Lung (tissue), 16 donors: ENCODE results near the gene DHRS4. TPM values are rescaled to one million over a fixed set of nuclear protein-coding genes. Genes with fewer than 3 reads are reported as not detected.

Experiments used
- ATAC-seq: fragments of 200-7000 bp; cut with Tn5 transposase; one replicate; pipeline ENCODE4 v1.9.1; 2020; ENCODE audit warnings: moderate number of reproducible peaks; ENCODE audit not compliant: insufficient read depth, low FRiP score
- DNase-seq, 3 donors: peaks; one replicate each; pipeline ENCODE4 v3.0.0-alpha.2; 2013 to 2017
- H3K27ac ChIP-seq, 2 donors: one replicate each; pipeline ENCODE4 v1.5.1; 2013; ENCODE audit warnings: mild to moderate bottlenecking in 2 of 2, moderate library complexity in 2 of 2, control low read depth in 1 of 2, inconsistent platforms in 1 of 2, low read depth in 1 of 2, low read length in 1 of 2
- H3K27me3 ChIP-seq, 3 donors: one replicate each; pipeline ENCODE4 v1.5.1; 2013; ENCODE audit warnings: low read length in 2 of 3; ENCODE audit not compliant: control insufficient read depth in 3 of 3, insufficient read depth in 3 of 3
- H3K36me3 ChIP-seq, 4 donors: one replicate each; pipeline ENCODE4 v1.5.1; 2013; ENCODE audit warnings: low read length in 4 of 4, mild to moderate bottlenecking in 1 of 4, moderate library complexity in 1 of 4; ENCODE audit not compliant: control insufficient read depth in 4 of 4, insufficient read depth in 4 of 4
- H3K4me1 ChIP-seq, 5 donors: one replicate each; pipeline ENCODE4 v1.5.1; 2013; ENCODE audit warnings: low read length in 5 of 5, mild to moderate bottlenecking in 2 of 5, moderate library complexity in 1 of 5; ENCODE audit not compliant: control insufficient read depth in 5 of 5, insufficient read depth in 5 of 5
- H3K4me3 ChIP-seq: one replicate; pipeline ENCODE4 v1.5.1; 2013; ENCODE audit warnings: mild to moderate bottlenecking, control low read depth, moderate library complexity
- H3K9ac ChIP-seq, 2 donors: one replicate each; pipeline ENCODE4 v1.5.1; 2013; ENCODE audit warnings: low read length in 2 of 2, control low read depth in 1 of 2; ENCODE audit not compliant: insufficient read depth in 1 of 2
- H3K9me3 ChIP-seq, 4 donors: one replicate each; pipeline ENCODE4 v1.5.1; 2013; ENCODE audit warnings: low read length in 3 of 4, mild to moderate bottlenecking in 1 of 4, moderate library complexity in 1 of 4; ENCODE audit not compliant: control insufficient read depth in 4 of 4, insufficient read depth in 3 of 4
- CTCF ChIP-seq: IDR thresholded peaks from 2 replicates; pipeline ENCODE4 v1.5.1; 2012; ENCODE audit warnings: mild to moderate bottlenecking; ENCODE audit errors: control extremely low read depth, extremely low read depth
- WGBS, 2 donors: extraction: QIAGEN DNeasy Blood & Tissue Kit; methylation state at CpG; one replicate each; pipeline ENCODE4 v1.1.7; 2013; 5-methylcytosine and 5-hydroxymethylcytosine counted together
- long read RNA-seq, 5 donors: transcript quantifications; one replicate each; lab custom pipeline, GENCODE V29; 2026
- polyA plus RNA-seq, 2 donors: library from polyadenylated mRNA; stranded (reverse); fragments of 200-250 nt; gene quantifications; one replicate each; pipeline ENCODE4 v1.2.1, GENCODE V29; 2013
- total RNA-seq, 2 donors: library from RNA; depleted of rRNA in 1 of 2; stranded (reverse); fragments of >200 nt in 1 of 2; gene quantifications; one replicate each; pipeline ENCODE4 v1.2.1, GENCODE V29; 2014 to 2021
- donor health status: control.
- donor health status: control.
- donor health status: Bipolar disorder and iron deficiency.
- donor health status: healthy.
- donor health status: DM: yes; HTN: yes; CAD: no.

Gene DHRS4
- total RNA-seq, result 10 to 100 TPM; 36.0 to 37.3 TPM
- 10 to 100 TPM; 45.0 to 45.9 TPM for polyA plus RNA-seq
- long read RNA-seq, donor 1, transcript DHRS4-203 (5 exons, 727 nt), result major isoform, 8 of 17 reads
- long read RNA-seq, donor 1, transcript DHRS4-201 (8 exons, 1,443 nt), result minor isoform, 6 of 17 reads
- long read RNA-seq, donor 1, partial matches to known transcripts, result 0 of 17 reads
- long read RNA-seq, donor 1, other reads (novel, unspliced or antisense), result 0 of 17 reads
- long read RNA-seq, donor 2, transcript DHRS4-201 (8 exons, 1,443 nt), result major isoform, 6 of 12 reads
- long read RNA-seq, donor 2, partial matches to known transcripts, result 0 of 12 reads
- long read RNA-seq, donor 2, other reads (novel, unspliced or antisense), result 0 of 12 reads
- long read RNA-seq, donor 3, partial matches to known transcripts, result 0 of 7 reads
- long read RNA-seq, donor 3, other reads (novel, unspliced or antisense), result 0 of 7 reads
- long read RNA-seq, donor 4, transcript DHRS4-201 (8 exons, 1,443 nt), result major isoform, 9 of 13 reads
- long read RNA-seq, donor 4, partial matches to known transcripts, result 0 of 13 reads
- long read RNA-seq, donor 4, other reads (novel, unspliced or antisense), result 0 of 13 reads
- long read RNA-seq, donor 5, transcript DHRS4-201 (8 exons, 1,443 nt), result major isoform, 7 of 18 reads
- long read RNA-seq, donor 5, transcript DHRS4-203 (5 exons, 727 nt), result minor isoform, 5 of 18 reads
- long read RNA-seq, donor 5, partial matches to known transcripts, result 0 of 18 reads
- long read RNA-seq, donor 5, other reads (novel, unspliced or antisense), result 6 of 18 reads

- DNase-seq, result peak; percentile 85 to 91 (median 89)
- H3K27me3 ChIP-seq, result no peaks in the 10 kb centered on the region
- H3K9ac ChIP-seq, result peak within 1 kb of the TSS; percentile 60 to 92
- H3K4me3 ChIP-seq, result peak within 1 kb of the TSS; percentile 92
- H3K27ac ChIP-seq, result peak within 1 kb of the TSS; percentile 77 to 90
- peak; percentile 58 for TF ChIP-seq CTCF
- peak; percentile 97 for ATAC-seq
- peaks cover 0 to 8% (median 4%) of the 10 kb centered on the region in 5 donors for H3K4me1 ChIP-seq
- peaks cover 0 to 3% (median under 1%) of the 10 kb centered on the region in 4 donors for H3K36me3 ChIP-seq
- WGBS, 2 donors, result 0 to 1% methylated on average over 42 to 44 of the region's 44 CpGs
- H3K9me3 ChIP-seq, result no peaks in the 10 kb centered on the region
Measured at GRCh38 chr14:23953464-23954278, at the start of gene DHRS4. TSS of gene DHRS4 (plus strand) at chr14:23953770. CDS start at chr14:23953789, 19 bp downstream.

- ATAC-seq, result peak; percentile 61
Measured at GRCh38 chr14:23910101-23910875, 43.3 kb upstream of the DHRS4 start.

More at GRCh38 chr14:23910101-23910875, 43.3 kb upstream of the DHRS4 start:
- Histone ChIP-seq H3K27me3 (no peaks in the 10 kb centered on the region), H3K36me3 (no peaks in the 10 kb centered on the region), H3K4me1 (no peaks in the 10 kb centered on the region), H3K4me3 (no peak overlapping the region), H3K9me3 (no peaks in the 10 kb centered on the region), H3K9ac (no peak overlapping the region), H3K27ac (no peak overlapping the region)
- WGBS, 2 donors, result 57 to 64% methylated on average over 7 of the region's 7 CpGs
- peak; percentile 49 to 53 (median 53) for DNase-seq
- TF ChIP-seq CTCF, result peak; percentile 26
